HL-60 (cell line): ENCODE data around the gene RBMS3.

Source experiments
- CTCF ChIP-seq: IDR thresholded peaks from one replicate; pipeline ENCODE4 v1.5.1; 2011; ENCODE audit warnings: low read length, control low read depth, inconsistent platforms; ENCODE audit not compliant: insufficient read depth
- GABPA ChIP-seq: IDR thresholded peaks from 2 replicates; pipeline ENCODE4 v1.6.1; 2012; ENCODE audit warnings: low read depth

DNA sequence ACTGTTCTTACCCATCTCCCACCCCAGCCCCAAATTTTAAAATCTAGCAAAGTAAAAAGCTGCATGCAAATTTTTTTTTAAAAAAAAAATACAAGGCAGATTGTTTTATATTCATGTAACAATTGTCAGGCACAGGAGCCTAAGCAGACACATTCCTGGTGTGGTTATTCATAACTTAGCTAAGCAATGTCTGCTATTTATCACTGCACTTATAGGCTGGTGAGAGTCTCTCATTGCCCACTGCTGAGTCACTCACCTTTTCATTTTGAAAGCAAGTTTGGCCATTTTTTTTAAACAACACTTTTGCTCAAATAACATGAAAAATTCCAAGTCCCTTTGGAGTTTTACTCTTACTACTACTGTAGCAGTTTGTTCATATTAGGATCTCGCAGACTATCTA is 413.9 kb downstream of the RBMS3 start:
- TF ChIP-seq CTCF (no peak), GABPA (no peak)
